HG02571 (cell line): Measurements from ENCODE around the gene PRR9.
"Not testable (repeated sequence)": the region's sequence is repeated elsewhere in the genome, so short reads cannot be mapped to it uniquely, and the experiment has no call there.

Experiments used
- ATAC-seq: cut with Tn5 transposase; IDR thresholded peaks from one replicate; pipeline ENCODE4 v1.9.1; 2021; ENCODE audit warnings: mild to moderate bottlenecking, moderate library complexity; ENCODE audit not compliant: unreplicated experiment

The PRR9 gene

DNA sequence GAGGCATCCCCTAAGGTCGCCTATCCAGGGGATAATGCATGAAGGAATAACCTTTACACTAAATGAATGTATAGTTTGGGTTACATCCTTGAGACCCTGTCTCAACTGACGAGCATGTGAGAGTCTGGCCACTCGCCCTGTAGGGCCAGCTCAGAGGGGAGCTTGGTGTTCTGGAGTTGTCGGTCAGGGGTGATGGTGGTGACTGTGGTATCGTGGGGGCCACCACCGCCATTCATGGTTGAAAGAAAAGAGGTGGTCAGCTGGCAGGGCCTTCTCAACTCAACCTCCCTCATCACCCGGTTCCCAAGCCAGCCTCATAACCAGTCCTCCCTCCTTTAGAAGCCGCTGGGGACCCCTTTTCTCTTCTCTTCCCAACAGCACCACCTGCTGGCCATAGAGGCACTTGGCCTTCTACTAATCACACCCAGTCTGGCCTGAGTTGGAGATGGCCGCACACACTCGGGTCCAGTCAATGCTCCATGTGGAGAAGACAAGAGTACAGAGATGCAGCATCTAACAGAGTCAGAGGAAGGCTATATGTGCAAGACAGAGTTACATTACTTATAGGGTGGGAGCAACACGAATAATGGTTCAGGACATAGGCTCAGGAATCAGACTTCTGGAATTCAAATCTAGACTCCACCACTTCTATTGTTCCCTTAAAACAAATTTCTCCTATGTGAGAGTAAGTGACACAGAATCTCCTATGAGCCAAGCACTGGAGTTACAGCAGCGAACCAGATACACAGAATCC, 11.9 kb downstream of the PRR9 start:
- ATAC-seq, result not testable (repeated sequence)

DNA sequence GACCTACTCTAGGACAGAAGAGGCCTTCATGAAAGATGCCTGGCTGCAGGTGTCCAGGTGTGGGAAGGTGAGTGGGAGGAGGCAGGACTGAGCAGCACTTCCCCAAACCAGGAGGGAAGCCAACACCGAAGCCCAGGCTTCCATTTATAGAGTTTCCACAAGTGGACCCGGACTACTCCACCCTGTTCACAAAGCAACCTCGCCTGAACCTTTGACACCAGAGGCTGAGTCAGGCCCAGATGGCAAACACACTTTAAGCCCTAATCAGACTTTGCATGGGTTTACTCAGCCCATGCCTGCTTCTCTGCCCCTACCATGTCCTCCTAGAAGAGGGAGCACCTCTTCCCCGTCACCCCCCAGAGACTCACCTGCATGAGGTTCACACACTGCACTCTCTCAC, 14.0 kb downstream of the PRR9 start:
- no peak for ATAC-seq

DNA sequence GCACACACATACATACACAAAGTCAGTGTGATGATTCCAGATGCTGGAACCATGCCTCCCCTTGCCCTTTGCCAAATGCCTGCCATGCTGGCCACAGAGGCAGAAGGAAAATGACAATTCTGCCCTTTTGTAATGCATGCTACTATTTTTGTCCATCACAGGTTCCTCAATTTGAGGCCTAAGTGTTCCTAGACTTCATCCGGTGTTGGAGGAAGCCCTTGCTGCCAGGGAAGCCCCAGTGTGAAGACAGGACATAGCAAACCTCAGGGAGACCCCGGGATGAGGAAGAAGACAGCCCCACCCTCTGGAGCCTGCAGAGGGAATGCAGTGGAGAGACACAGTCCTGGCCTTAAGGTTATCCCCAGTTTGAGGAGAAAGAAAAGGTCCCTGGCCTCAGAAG, 14.4 kb downstream of the PRR9 start:
- no peak for ATAC-seq

DNA sequence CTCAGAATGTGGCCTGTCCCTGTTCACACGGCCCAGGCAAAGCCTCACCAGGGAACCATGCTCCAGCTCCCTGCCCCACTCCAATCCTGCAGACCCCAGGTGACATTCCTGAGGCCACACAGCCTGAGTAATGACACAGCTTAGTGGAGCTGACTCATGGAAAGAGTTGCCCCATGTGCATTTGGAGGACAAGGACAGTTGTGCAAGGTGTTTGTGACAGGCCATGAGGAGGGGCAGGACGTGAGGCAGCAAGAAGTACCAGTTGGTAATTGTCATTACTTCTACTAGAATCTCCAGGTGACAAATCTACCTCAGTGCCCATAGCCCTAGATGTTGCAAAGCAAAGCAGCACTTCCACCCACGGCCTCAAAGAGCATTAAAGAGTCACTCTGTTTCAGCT, 15.2 kb downstream of the PRR9 start:
- no peak for ATAC-seq

DNA sequence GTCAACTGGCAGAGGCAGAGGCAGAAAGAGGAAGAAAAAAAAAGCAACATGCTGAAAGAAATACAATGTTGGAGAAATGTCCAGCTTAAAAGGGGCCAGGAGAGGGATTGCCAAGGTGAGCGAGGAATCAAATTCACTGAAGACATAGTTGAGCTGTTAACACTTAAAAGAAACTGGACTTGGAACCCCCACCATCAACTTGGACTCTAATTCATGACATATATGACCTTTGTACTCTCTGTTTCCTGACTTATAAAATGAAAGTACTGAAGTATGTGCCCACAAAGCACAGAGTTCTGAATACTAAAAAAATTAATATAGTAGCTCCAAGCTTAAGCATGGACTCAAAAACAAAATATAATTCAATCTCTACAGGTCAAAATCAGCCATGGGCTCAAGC, 16.1 kb downstream of the PRR9 start:
- ATAC-seq, result no peak

DNA sequence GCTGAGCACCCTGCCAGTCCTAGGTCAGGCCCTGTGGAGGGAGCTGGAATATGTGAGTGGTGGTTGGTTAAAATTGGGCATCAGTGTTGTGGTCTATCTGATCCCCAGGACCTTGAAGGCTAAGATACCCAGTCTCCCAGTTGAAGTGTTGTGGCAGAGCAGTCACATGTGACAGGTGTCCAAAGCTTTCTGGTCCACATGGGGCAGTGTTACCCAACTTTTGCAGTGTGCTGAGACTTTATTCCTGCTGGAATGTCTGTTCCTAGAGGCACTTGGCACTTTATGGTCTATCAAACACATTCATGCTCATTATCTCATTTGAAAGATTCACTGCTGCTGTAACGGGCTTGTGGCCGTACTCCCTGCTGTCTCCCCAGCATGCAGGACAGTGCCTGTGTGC, 21.1 kb downstream of the PRR9 start:
- no peak for ATAC-seq

DNA sequence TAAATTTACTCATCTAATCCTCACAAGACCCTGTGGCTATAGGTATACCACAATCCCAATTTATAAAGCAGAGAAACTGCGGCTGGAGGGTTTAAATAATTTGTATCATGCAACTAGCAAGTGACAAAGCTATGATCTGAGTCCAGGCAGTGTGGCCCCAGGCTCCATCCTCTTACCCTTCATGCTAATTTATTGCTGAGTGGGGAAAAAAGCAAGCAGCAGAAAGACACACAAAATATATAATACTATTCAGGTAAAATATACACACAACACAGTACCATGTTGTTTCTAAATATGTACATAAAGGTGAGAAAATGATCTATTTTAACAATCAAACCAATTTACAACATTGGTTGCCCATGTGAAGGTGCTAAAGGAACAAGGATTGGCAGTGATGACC, 24.8 kb downstream of the PRR9 start:
- no peak for ATAC-seq

DNA sequence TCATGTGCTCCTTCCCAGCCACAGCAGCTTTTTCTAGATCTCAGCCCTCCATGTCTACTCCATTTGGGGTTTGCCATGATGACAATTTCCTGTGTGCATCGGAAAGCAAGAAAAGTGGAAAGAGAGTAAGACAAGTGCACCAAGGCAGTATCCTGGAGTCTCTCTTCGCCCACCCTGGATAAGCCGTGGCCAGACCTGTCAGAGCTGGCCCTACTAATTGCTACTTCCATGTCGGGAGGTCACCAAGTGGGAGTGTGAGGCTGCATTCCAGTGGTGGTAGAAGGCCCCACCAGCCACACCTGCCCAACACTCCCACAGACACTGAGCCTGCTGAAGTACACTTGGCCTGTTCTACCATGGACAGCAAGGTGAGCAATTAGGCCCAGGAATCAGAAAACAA, 28.1 kb downstream of the PRR9 start:
- ATAC-seq, result no peak

DNA sequence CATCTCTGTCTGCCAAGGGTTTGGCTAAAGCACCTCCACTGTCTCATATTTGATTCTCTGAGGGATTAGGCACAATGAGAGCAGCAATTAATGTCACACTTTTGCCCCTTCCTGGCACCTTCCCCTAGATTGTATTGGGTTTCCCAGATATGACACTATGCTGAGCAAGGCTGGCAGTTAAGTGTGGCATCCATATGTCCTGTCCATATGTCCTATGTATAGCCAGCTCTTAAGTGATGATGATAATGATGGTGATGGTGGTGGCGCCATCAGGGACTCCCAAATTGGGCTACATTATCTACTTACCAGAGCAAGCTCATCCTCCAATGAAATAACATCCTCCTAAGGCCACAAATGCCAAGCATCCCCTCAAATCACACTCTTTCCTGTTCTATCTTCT, 28.6 kb downstream of the PRR9 start:
- ATAC-seq, result no peak

DNA sequence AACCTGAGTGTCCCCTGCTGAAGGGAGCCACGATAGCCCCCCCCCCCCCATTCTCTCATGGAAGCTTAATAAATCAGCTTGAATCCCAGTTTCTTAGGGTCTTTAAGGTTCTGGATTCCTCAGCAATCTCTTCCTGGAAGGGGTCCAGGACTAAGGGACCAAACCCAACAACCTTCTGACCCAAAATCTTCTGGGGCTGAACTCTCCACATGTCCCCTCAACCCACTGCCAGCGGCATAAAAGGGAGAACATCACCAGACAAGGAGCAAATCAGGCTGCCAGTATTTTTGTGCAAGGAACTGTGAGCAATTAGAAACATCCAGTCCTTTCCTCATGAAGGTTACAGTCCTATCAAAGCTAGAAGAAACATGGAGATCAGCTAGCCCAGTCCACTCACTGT, 29.4 kb downstream of the PRR9 start:
- no peak for ATAC-seq

DNA sequence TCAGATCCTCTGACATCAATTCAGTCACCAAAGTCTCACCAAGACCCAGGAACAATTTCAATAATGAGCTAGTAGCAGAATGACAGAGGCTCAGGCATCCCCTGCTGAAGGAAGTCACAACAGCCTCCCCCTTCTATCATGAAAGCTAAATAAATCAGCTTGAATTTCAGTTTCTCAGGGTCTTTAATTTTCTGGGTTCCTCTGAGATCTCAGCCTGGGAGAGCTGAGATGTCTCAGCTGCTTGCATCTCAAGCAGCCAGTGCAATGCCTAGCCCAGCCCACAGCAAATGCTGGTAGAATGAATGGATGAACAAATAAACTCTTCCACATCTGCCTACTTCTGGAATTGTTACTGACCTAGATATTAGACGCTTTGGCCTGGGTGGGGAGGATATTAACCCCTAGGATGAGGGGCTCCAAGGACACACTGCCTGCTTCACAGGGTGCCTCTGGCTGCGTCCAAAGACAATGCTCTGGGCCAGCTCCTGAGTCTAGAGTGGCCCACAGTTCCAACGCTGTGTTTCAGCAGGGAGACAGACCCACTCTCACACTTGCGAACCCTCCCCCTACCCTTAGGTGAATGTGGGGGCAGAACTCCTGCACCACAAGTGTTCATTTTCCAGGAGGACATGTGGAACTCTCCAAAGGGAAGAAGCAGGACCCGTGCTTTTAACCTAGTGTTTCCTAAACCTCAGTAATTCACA, 30.9 kb downstream of the PRR9 start:
- ATAC-seq, result no peak

DNA sequence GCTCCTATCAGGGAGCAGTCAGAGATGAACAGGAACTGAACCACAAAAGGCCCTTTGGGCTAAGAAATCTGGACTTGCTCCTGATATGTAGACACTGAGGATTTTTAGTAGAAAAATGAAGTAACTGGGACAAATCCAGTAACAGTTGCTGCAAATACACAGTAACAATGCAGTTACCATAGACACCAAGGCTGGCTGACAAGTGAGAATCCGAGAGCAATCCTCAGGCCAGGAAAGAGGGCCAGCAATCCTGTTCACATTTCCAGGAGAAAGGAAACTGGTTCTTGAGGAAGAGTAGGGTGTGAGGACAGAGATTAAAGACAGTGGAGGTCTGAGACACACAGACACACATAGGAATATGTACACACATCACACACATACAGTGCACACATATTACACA, 32.8 kb downstream of the PRR9 start:
- no peak for ATAC-seq

DNA sequence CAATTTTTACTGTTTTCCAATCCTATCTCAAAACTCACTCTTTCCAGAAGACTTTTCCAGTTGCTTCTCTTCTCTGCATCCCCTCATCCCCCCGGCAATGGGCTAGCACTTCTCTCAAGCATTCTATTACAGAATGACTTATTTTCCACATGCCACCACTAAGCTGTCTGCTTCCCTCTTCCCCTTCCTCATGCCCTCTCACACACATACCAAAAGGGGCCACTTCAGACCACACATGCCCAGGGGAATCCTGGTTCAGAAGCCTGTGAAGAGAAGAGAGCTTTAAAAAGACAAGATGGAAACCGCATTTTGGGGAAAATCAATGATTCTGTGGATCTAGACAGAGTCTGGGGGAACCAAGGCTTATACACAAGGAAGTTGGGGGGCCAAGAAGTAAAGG, 33.7 kb downstream of the PRR9 start:
- no peak for ATAC-seq

DNA sequence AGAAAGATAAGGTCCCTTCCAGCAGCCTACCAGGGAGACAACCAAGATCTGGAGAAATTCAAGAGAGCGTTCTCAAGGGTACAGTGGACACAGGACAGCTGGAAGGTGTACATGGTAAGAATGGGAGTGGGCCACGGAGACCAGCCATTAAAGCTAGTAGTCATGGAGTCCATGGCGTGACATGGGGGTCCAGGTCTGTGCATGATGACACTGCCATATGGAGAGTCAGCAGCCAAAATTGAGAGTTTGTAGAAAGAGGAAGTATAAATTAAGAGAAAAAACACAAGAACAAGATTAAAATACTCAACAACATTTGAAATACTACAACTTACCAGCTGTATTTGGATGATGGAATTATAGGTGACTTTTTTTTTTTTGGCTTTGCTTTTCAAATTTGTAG, 34.2 kb downstream of the PRR9 start:
- ATAC-seq, result no peak

DNA sequence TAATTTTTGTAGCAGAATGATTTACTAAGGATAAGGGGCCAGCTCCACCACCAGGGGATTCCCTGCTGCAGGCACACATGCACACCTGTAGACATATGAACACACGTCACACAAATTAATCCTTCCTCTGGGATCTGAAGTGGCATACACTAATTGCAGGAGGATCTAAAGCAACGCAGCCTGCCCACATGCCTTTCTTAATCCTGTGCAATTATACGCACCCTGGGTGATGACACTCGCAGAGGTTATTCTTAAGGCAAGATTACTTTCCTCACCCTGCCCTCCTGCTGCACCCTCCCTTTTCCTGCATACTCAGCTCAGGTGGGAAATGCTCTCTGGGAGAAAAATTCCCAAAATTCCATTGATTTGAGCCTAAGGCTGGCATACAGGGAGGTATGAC, 34.6 kb downstream of the PRR9 start:
- ATAC-seq, result no peak

DNA sequence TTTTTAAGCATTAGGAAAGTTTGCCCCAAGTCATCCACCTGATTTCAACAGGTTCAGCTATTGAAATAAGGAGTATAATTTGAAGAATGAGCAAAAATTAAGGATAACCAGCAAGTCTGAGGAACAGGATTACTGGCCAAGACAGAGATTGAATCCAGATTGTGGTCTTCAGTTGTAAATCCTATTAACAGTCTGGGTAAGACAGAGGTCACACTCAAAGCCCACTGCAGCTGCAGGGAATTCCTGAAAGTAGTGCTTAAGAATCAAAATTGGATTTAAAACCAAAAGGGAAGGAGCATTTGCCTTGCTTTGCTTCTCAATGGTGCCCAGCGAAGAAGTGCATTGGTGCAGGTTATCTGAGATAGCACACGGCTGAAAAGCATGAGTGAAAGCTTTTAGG, 35.7 kb downstream of the PRR9 start:
- no peak for ATAC-seq

DNA sequence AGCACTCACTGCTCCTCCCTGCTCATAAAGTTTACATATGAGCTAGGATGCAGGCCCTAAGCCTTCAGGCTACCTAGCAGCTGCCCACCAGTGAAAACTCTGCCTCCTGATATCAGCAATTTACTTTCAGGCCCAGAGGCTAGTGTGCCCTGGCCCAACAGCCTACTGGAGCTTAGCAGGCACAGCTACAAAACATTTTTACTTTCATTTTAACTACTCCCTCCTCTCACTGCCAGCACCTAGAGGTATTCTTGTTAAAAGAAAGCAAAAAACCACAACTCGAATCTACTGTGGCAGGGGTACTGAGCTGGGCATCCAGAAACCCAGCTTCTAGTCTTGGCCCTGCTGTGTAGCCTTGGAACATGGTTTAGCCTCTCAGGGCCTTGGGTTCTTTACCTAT, 36.3 kb downstream of the PRR9 start:
- ATAC-seq, result no peak

DNA sequence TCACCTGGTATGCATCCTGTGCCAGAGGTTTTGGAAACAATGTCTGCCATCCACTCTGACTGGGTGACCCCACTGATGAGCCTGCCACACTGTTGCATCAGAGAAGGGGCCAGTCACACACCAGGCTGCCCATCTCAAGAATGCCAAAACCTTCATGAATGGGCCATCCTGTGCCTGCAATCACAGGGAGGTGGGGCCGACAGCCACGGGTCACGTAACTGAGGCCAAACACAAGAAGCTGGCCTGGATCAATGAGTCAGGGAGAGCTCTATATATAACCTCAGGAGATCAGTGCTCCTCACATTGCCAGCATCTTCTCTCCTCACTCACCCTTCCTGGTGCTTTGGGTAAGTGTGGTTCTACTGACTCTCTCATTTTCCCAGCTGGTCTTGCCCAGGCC, 42.0 kb downstream of the PRR9 start, which contains the start of gene LORICRIN:
TSS of gene LORICRIN (plus strand) at position 301 of the 400 bp plus-strand sequence. CDS start 1,263 bp downstream, outside the sequence.
- no peak for ATAC-seq

DNA sequence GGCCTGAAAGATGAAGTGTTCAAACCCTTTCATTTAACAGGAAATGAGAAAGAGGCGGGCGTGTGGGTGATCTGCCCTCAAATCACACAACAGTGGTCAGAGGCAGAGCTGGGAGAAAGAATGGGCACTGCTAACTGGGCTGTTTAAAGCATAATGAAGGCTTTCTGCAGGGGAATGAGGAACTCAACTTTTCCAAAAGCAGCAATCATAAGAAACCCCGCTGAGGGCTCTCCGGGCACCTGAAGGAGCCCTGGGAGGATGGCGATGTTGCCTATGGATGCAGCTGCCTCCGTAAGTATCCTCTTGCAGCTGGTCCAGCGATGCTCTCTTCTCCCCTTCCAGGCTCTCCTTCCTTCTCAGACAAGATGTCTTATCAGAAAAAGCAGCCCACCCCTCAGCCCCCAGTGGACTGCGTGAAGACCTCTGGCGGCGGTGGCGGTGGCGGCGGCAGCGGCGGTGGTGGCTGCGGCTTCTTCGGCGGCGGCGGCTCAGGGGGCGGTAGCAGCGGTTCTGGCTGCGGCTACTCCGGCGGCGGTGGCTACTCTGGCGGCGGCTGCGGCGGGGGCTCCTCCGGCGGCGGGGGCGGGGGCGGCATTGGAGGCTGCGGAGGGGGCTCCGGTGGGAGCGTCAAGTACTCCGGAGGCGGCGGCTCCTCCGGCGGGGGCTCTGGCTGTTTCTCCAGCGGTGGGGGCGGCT, 43.3 kb downstream of the PRR9 start:
- no peak for ATAC-seq

DNA sequence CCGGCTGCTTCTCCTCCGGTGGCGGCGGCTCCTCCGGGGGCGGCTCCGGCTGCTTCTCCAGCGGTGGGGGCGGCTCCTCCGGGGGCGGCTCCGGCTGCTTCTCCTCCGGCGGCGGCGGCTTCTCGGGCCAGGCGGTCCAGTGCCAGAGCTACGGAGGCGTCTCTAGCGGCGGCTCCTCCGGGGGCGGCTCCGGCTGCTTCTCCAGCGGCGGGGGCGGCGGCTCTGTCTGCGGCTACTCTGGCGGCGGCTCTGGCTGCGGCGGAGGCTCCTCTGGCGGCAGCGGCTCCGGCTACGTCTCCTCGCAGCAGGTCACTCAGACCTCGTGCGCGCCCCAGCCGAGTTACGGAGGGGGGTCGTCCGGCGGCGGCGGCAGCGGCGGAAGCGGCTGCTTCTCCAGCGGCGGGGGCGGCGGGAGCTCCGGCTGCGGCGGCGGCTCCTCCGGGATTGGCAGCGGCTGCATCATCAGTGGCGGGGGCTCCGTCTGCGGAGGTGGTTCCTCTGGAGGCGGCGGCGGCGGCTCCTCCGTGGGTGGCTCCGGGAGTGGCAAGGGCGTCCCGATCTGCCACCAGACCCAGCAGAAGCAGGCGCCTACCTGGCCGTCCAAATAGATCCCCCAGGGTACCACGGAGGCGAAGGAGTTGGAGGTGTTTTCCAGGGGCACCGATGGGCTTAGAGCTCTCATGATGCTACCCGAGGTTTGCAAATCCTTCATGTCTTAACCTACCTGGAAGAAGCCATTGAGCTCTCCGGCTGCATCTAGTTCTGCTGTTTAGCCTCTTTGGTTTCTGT, 44.1 kb downstream of the PRR9 start:
- ATAC-seq, result no peak

DNA sequence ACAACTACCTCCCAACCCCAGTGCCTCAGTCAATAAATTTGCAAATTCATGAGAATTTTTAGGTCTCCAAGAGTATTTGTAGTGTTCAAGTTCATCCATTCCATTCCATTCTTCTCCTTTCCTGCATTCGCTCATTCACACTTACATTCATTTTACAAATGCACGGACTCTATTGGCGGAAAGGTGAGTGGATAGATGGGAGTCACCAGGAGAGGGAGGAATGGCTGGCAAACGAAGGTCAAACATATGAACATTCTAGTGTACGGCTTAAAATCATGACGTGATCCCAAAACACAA, 44.6 kb downstream of the PRR9 start:
- no peak for ATAC-seq
